ENCODE data around the gene RERGL. TPM values are rescaled to one million over a fixed set of nuclear protein-coding genes. Genes with fewer than 3 reads are reported as not detected.

The RERGL gene, protein sequence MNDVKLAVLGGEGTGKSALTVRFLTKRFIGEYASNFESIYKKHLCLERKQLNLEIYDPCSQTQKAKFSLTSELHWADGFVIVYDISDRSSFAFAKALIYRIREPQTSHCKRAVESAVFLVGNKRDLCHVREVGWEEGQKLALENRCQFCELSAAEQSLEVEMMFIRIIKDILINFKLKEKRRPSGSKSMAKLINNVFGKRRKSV
- 1 to 10 TPM in 1 of 2 donors, under 1 TPM in 1; 0.35 to 1.1 TPM for total RNA-seq

DNA sequence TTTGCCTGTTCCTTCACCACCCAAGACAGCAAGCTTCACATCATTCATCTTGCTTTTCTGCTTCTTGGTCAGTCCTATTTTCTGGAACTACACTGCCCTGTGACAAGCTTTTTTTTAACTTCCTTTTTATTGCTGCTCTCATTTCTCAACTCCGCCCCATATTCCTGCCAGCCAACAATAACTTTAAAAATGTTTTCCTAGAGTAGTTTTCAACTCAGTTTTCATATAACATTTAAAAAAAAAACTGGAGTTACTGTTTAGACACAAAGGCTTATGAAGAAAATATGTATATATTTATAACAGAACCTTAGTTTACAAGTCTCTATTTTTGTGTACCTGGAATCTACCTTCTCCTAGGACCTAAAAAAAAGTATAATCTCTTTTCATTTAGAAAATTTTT is at the start of gene RERGL:
Gene RERGL, minus strand, starts transcription at position 101 of the 400 bp plus-strand sequence. Its CDS starts 53 bp downstream, at position 48.
- TF ChIP-seq, protein P1, sequence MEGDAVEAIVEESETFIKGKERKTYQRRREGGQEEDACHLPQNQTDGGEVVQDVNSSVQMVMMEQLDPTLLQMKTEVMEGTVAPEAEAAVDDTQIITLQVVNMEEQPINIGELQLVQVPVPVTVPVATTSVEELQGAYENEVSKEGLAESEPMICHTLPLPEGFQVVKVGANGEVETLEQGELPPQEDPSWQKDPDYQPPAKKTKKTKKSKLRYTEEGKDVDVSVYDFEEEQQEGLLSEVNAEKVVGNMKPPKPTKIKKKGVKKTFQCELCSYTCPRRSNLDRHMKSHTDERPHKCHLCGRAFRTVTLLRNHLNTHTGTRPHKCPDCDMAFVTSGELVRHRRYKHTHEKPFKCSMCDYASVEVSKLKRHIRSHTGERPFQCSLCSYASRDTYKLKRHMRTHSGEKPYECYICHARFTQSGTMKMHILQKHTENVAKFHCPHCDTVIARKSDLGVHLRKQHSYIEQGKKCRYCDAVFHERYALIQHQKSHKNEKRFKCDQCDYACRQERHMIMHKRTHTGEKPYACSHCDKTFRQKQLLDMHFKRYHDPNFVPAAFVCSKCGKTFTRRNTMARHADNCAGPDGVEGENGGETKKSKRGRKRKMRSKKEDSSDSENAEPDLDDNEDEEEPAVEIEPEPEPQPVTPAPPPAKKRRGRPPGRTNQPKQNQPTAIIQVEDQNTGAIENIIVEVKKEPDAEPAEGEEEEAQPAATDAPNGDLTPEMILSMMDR (IDR thresholded peaks at IDR 0.05), result no peak
- H3K4me1 ChIP-seq, result no peaks in the 10 kb centered on the region
- H3K9me3 ChIP-seq, result no peaks in the 10 kb centered on the region
- no peaks in the 10 kb centered on the region for H3K27me3 ChIP-seq
- no peak within 1 kb of the TSS for H3K4me3 ChIP-seq
- H3K27ac ChIP-seq, result no peak within 1 kb of the TSS
- no peak within 1 kb of the TSS for H3K9ac ChIP-seq (ENCODE audit: low read depth in 2 of 2, low read length in 2 of 2)
- no peak for DNase-seq
- intact Hi-C loops (cut with DNase I), result no loop called here
- no peaks in the 10 kb centered on the region for H3K36me3 ChIP-seq

DNA sequence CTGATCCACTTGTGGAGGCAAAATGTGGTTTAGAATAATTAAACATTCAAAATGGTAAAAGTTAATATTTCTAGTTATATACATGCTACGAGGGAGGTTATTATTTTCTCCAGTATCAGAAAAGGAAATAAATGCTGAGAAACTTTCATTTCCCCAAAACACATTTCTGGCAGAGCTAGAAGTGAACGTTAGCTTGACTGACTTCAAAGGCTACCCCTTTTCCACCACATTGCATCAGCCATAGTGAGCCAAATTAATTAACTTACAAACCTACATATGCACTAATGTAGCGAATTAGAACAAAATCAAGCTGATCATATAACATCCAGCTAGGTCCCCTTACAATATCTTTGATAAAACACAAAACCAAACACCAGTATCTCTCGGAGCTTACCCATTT is 49.3 kb upstream of the RERGL start:
- Histone ChIP-seq H3K9ac (ENCODE audit: low read depth in 2 of 2, low read length in 2 of 2) (no peak overlapping the region), H3K36me3 (no peaks in the 10 kb centered on the region), H3K27me3 (no peaks in the 10 kb centered on the region), H3K27ac (no peak overlapping the region), H3K4me1 (no peaks in the 10 kb centered on the region), H3K4me3 (no peak overlapping the region), H3K9me3 (no peaks in the 10 kb centered on the region)
- intact Hi-C loops (cut with DNase I), result loop anchor here (5.0 kb wide), 1 partner anchor 83 kb away; no protein-coding TSS in a partner anchor
- DNase-seq, result no peak
- TF ChIP-seq, protein P1 (IDR thresholded peaks at IDR 0.05), result no peak

DNA sequence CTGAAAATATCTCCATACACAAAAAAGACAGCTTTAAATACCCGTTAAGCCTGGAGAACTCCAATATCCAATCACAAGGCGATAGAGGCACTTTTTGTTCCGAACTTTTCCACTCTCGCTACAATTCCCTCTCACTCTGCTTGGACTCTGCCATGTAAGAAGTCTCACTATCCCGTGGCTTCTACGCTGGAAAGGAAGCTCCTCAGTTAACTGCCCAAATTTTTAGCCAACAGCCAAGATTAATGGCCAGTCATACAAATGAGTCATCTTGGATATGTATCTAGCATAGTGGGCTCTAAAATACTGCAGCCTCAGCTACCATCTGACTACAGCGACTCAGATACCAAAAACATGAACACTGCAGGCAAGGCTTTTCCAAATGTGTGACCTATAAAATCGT is 45.5 kb upstream of the RERGL start:
- H3K4me1 ChIP-seq, result no peaks in the 10 kb centered on the region
- no peaks in the 10 kb centered on the region for H3K27me3 ChIP-seq
- no peak overlapping the region for H3K4me3 ChIP-seq
- H3K9me3 ChIP-seq, result no peaks in the 10 kb centered on the region
- H3K36me3 ChIP-seq, result no peaks in the 10 kb centered on the region
- TF ChIP-seq, protein P1 (IDR thresholded peaks at IDR 0.05), result no peak
- DNase-seq, result no peak
- no peak overlapping the region for H3K27ac ChIP-seq
- H3K9ac ChIP-seq (ENCODE audit: low read depth in 2 of 2, low read length in 2 of 2), result no peak overlapping the region
- intact Hi-C loops (cut with DNase I), result loop anchor here (5.0 kb wide), 1 partner anchor 87 kb away; no protein-coding TSS in a partner anchor

DNA sequence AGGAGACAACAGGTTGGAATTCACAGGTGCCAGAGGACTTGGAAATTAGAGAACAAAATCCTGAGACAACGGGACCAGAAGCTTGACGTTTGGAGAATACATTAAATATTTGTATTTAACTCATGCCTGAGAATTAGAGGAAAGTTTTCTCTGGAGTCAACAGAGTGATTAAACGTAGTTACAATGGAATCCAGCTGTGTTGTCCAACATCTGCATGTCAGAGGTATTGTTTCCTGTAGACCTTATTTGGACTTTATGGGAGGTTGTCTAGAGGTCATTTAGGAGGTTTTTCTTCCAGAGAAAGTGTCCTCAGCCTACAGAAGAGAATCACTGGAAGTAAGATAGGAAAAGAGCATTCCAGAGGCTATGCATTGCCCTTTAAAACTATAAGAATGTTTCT is 45.1 kb upstream of the RERGL start:
- intact Hi-C loops (cut with DNase I), result loop anchor here (5.0 kb wide), 1 partner anchor 87 kb away; no protein-coding TSS in a partner anchor
- H3K9ac ChIP-seq (ENCODE audit: low read depth in 2 of 2, low read length in 2 of 2), result no peak overlapping the region
- no peaks in the 10 kb centered on the region for H3K27me3 ChIP-seq
- no peaks in the 10 kb centered on the region for H3K36me3 ChIP-seq
- H3K4me1 ChIP-seq, result no peaks in the 10 kb centered on the region
- no peak overlapping the region for H3K27ac ChIP-seq
- no peak overlapping the region for H3K4me3 ChIP-seq
- DNase-seq, result no peak
- TF ChIP-seq, protein P1 (IDR thresholded peaks at IDR 0.05), result no peak
- no peaks in the 10 kb centered on the region for H3K9me3 ChIP-seq

DNA sequence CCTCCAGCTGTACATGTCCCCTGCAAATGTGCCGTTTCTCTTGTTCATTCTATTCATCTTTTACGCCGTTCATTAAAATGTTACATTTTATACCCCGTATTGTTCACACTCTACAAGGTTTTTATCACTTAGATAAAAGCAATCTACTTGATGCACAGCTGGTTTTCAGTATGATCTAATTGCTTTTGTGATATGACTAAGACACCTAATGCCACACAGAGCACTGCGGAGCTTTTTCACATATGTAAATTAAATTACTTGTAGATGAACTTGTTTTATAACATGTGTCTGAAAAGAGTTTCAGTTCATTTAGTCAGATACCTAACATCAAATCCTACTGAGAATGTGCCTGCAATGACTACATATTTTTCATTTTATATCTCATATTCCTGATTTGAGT is 40.9 kb upstream of the RERGL start:
- no peak overlapping the region for H3K9ac ChIP-seq (ENCODE audit: low read depth in 2 of 2, low read length in 2 of 2)
- no peak overlapping the region for H3K4me3 ChIP-seq
- TF ChIP-seq, protein P1 (IDR thresholded peaks at IDR 0.05), result no peak
- no peaks in the 10 kb centered on the region for H3K27me3 ChIP-seq
- no peaks in the 10 kb centered on the region for H3K4me1 ChIP-seq
- H3K36me3 ChIP-seq, result no peaks in the 10 kb centered on the region
- no peaks in the 10 kb centered on the region for H3K9me3 ChIP-seq
- intact Hi-C loops (cut with DNase I), result no loop called here
- DNase-seq, result no peak
- no peak overlapping the region for H3K27ac ChIP-seq

All from colonic mucosa (tissue), 4 donors.